ENCODE measurements around the gene LAMA3. TPM values are rescaled to one million over a fixed set of nuclear protein-coding genes. Genes with fewer than 3 reads are reported as not detected.

LAMA3 gene
- total RNA-seq, 2 donors from 2014 or later = 5.0 to 6.4 TPM

- no peak for DNase-seq (ENCODE audit: low spot score)
- no peaks in the 10 kb centered on the region for H3K36me3 ChIP-seq
- no peak for TF ChIP-seq CTCF (IDR thresholded peaks at IDR 0.05)
- H3K27ac ChIP-seq = no peak overlapping the region
- no peaks in the 10 kb centered on the region for H3K4me1 ChIP-seq
- no peaks in the 10 kb centered on the region for H3K27me3 ChIP-seq
- H3K4me3 ChIP-seq = no peak overlapping the region
- no peaks in the 10 kb centered on the region for H3K9me3 ChIP-seq
Observed at GRCh38 chr18:23921716-23922285, 232.5 kb downstream of the LAMA3 start.

DNA sequence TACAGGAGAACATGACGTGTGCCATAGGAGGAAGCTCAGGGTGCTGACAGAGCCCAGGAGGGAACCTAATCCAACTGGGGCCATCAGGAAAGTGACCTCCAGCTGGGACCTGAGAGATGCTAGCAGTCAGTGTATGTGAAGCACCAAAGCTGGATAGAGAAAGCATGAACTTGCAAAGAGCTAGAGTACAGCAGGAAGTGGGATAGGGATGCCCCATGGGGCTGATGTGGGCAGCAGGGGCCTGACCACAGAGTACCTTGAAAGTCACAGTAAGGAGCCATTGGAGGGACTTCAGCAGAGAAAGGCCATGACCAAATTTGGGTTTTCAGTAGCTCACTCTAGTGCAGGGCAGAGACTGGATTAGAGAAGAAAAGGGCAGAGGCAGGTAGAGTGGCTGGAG, 233.7 kb downstream of the LAMA3 start:
- no peaks in the 10 kb centered on the region for H3K27me3 ChIP-seq
- H3K4me1 ChIP-seq = no peaks in the 10 kb centered on the region
- no peaks in the 10 kb centered on the region for H3K36me3 ChIP-seq
- no peak for DNase-seq (ENCODE audit: low spot score)
- H3K27ac ChIP-seq = no peak overlapping the region
- TF ChIP-seq CTCF (IDR thresholded peaks at IDR 0.05) = no peak
- H3K4me3 ChIP-seq = no peak overlapping the region
- H3K9me3 ChIP-seq = no peaks in the 10 kb centered on the region

- H3K4me3 ChIP-seq = no peak overlapping the region
- DNase-seq (ENCODE audit: low spot score) = no peak
- H3K9me3 ChIP-seq = no peaks in the 10 kb centered on the region
- H3K27ac ChIP-seq = no peak overlapping the region
- no peak for TF ChIP-seq CTCF (IDR thresholded peaks at IDR 0.05)
- no peaks in the 10 kb centered on the region for H3K4me1 ChIP-seq
- H3K27me3 ChIP-seq = no peaks in the 10 kb centered on the region
- H3K36me3 ChIP-seq = no peaks in the 10 kb centered on the region
Observed at GRCh38 chr18:23924813-23925212, 235.6 kb downstream of the LAMA3 start.

- no peak for TF ChIP-seq CTCF (IDR thresholded peaks at IDR 0.05)
- H3K36me3 ChIP-seq = no peaks in the 10 kb centered on the region
- H3K9me3 ChIP-seq = no peaks in the 10 kb centered on the region
- no peak overlapping the region for H3K4me3 ChIP-seq
- no peak for DNase-seq (ENCODE audit: low spot score)
- H3K27me3 ChIP-seq = no peaks in the 10 kb centered on the region
- no peak overlapping the region for H3K27ac ChIP-seq
- H3K4me1 ChIP-seq = no peaks in the 10 kb centered on the region
Observed at GRCh38 chr18:23926571-23926970, 237.3 kb downstream of the LAMA3 start.

DNA sequence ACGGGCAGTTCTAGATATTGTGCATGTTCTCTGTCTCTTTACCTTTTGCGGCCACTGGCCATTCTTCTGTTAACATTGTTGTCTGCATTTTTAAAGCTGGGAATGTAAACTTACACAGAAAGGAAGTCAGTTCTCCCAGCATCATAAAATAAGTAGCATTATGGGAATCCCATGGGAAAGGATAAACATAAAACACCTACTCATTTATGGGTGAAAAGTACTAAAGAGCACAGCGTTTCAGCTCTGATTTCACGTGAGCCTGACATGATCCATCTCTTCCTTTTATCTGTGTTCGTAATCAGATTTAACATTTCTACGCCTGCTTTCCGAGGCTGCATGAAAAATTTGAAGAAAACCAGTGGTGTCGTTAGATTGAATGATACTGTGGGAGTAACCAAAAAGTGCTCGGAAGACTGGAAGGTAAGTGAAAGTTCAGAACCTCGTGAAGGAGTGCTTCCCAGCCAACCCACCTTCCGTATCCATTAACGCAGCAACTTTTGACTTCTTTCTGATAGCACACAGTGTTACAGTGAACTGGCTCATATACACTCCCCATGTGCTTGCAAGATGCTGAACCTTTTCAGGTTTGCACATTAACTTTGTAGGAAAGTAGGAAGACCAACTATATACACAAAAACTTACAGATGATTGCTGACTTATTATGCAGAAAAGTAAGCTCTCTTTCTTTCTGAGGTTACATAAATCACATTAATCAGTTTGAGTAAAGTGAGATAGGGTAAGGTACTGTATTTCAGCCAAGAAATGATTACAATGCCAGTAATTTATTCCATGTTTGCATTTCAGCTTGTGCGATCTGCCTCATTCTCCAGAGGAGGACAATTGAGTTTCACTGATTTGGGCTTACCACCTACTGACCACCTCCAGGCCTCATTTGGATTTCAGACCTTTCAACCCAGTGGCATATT, 238.8 kb downstream of the LAMA3 start:
- no peaks in the 10 kb centered on the region for H3K4me1 ChIP-seq
- DNase-seq (ENCODE audit: low spot score) = no peak
- TF ChIP-seq CTCF (IDR thresholded peaks at IDR 0.05) = no peak
- H3K4me3 ChIP-seq = no peak overlapping the region
- H3K27ac ChIP-seq = no peak overlapping the region
- H3K36me3 ChIP-seq = no peaks in the 10 kb centered on the region
- H3K9me3 ChIP-seq = no peaks in the 10 kb centered on the region
- no peaks in the 10 kb centered on the region for H3K27me3 ChIP-seq

All from right atrium auricular region (tissue), 2 donors.